Loucy (cell line): Measurements from ENCODE around the gene TMEM183A.

ENCODE experiments used
- H2AFZ ChIP-seq: fragments of 200-600 bp; sonication (generic); 2 replicates; pipeline ENCODE4 v1.6.0; 2016; ENCODE audit warnings: antibody characterized with exemption, mild to moderate bottlenecking, low read length, moderate library complexity
- H3F3A ChIP-seq: fragments of 200-600 bp; 2 replicates; pipeline ENCODE4 v1.6.0; 2016; ENCODE audit warnings: antibody characterized with exemption, low read depth, mild to moderate bottlenecking
- H3K27me3 ChIP-seq: fragments of 200-600 bp; sonication (generic); 2 replicates; pipeline ENCODE4 v1.6.1; 2014; ENCODE audit warnings: low read length, mild to moderate bottlenecking; ENCODE audit not compliant: insufficient read depth, poor library complexity, severe bottlenecking
- H3K36me3 ChIP-seq: fragments of 200-600 bp; sonication (generic); 2 replicates; pipeline ENCODE4 v1.6.1; 2016; ENCODE audit warnings: low read length; ENCODE audit not compliant: insufficient read depth
- H3K4me1 ChIP-seq: fragments of 200-600 bp; sonication (generic); 2 replicates; pipeline ENCODE4 v1.5.1; 2014; ENCODE audit warnings: low read length, mild to moderate bottlenecking; ENCODE audit not compliant: insufficient read depth, poor library complexity, severe bottlenecking
- H3K4me2 ChIP-seq: fragments of 200-600 bp; sonication (generic); 2 replicates; pipeline ENCODE4 v1.6.0; 2014; ENCODE audit warnings: antibody characterized with exemption, low read length, low read depth, mild to moderate bottlenecking; ENCODE audit not compliant: poor library complexity, severe bottlenecking
- H3K4me3 ChIP-seq: fragments of 200-600 bp; sonication (generic); 2 replicates; pipeline ENCODE4 v1.5.1; 2014; ENCODE audit warnings: low read length, mild to moderate bottlenecking, mixed read lengths; ENCODE audit not compliant: poor library complexity, severe bottlenecking
- H3K79me2 ChIP-seq: fragments of 200-600 bp; sonication (generic); 2 replicates; pipeline ENCODE4 v1.6.1; 2014; ENCODE audit warnings: low read length; ENCODE audit not compliant: insufficient read depth
- H3K9ac ChIP-seq: fragments of 200-600 bp; sonication (generic); 2 replicates; pipeline ENCODE4 v1.6.0; 2014; ENCODE audit warnings: mild to moderate bottlenecking, low read depth, low read length, moderate library complexity; ENCODE audit not compliant: poor library complexity, severe bottlenecking
- H3K9me2 ChIP-seq: fragments of 200-600 bp; sonication (generic); replicated peaks from 2 replicates; pipeline ENCODE4 v1.6.1; 2016; ENCODE audit warnings: low read depth, low read length, mixed read lengths
- H3K9me3 ChIP-seq: fragments of 200-600 bp; sonication (generic); 2 replicates; pipeline ENCODE4 v1.6.1; 2014; ENCODE audit warnings: mild to moderate bottlenecking, antibody characterized with exemption, low read length, low read depth; ENCODE audit not compliant: insufficient read depth
- H4K20me1 ChIP-seq: fragments of 200-600 bp; sonication (generic); 2 replicates; pipeline ENCODE4 v1.6.0; 2014; ENCODE audit warnings: antibody characterized with exemption, low read length, mild to moderate bottlenecking; ENCODE audit not compliant: insufficient read depth, poor library complexity, severe bottlenecking
- EZH2phosphoT487 ChIP-seq: fragments of 200-600 bp; IDR thresholded peaks from 2 replicates; pipeline ENCODE4 v1.6.1; 2018; ENCODE audit warnings: antibody characterized with exemption, mild to moderate bottlenecking, moderate library complexity, borderline replicate concordance
- TF ChIP-seq, protein P1 (sequence below): fragments of 200-600 bp; sonication (generic); conservative IDR thresholded peaks from 2 replicates; pipeline ENCODE4 v1.5.1; 2014; ENCODE audit warnings: mild to moderate bottlenecking, antibody characterized with exemption, low read length

TMEM183A gene

DNA sequence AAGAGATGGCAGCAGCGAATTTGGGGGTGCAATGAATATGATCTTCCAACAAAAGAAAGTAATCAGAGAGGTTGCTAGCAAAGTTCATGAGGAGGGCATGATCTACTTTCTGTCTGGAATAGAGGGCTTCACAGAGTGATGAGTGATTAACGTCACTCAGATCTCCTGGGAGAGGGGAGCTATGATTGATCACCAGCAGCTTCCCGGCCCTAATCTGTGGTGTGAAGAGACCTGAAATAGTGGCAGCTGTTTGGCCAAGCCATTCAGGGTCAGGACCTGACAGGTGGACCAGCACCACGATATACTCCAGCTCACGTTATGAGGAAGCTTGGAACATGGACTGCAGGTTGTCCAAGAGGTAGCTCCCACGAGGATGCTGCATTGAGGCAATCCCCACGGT, 19.9 kb upstream of the TMEM183A start:
- no peaks in the 10 kb centered on the region for H3K27me3 ChIP-seq
- no peaks in the 10 kb centered on the region for H3K9me3 ChIP-seq
- H3K4me3 ChIP-seq: no peak overlapping the region
- H3K9me2 ChIP-seq: no peaks in the 10 kb centered on the region
- H3F3A ChIP-seq: no peaks in the 10 kb centered on the region
- TF ChIP-seq, protein P1, sequence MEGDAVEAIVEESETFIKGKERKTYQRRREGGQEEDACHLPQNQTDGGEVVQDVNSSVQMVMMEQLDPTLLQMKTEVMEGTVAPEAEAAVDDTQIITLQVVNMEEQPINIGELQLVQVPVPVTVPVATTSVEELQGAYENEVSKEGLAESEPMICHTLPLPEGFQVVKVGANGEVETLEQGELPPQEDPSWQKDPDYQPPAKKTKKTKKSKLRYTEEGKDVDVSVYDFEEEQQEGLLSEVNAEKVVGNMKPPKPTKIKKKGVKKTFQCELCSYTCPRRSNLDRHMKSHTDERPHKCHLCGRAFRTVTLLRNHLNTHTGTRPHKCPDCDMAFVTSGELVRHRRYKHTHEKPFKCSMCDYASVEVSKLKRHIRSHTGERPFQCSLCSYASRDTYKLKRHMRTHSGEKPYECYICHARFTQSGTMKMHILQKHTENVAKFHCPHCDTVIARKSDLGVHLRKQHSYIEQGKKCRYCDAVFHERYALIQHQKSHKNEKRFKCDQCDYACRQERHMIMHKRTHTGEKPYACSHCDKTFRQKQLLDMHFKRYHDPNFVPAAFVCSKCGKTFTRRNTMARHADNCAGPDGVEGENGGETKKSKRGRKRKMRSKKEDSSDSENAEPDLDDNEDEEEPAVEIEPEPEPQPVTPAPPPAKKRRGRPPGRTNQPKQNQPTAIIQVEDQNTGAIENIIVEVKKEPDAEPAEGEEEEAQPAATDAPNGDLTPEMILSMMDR: no peak
- no peaks in the 10 kb centered on the region for H3K79me2 ChIP-seq
- no peak overlapping the region for H3K4me2 ChIP-seq
- no peak overlapping the region for H2AFZ ChIP-seq
- H4K20me1 ChIP-seq: no peaks in the 10 kb centered on the region
- H3K36me3 ChIP-seq: no peaks in the 10 kb centered on the region
- H3K9ac ChIP-seq: no peak overlapping the region
- no peaks in the 10 kb centered on the region for H3K4me1 ChIP-seq

DNA sequence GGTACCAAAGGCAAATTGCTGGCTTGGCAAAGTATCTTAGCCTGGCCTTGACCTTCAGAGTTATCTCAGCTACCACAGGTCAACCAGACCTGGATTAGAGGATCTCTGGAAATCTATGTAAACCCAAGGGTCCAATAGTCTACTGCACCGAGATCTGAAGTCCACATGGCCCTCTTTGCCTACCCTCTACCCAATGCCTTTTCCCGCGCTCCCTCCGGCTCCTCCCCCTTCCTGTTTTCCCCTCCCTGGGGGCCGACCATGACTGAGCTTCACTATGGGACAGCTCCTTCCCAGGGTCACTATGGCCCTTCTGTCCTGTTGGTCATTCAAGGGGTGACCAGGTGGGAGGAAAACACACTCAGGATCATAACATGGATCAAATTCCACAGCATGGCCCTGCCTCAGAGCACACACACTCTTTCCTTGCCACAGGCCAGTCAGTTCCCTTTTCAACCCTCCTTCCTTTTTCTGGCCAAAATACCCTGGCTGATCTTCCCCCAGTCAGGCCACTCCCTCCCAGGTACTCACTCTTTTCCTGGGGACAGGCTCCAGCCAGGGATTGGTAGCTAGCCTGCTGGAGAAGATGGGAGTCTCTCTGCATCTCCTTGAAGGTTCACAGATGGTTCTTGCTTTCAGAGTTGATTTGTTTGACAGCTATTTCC, 19.1 kb upstream of the TMEM183A start:
- Histone ChIP-seq H4K20me1 (no peaks in the 10 kb centered on the region), H3F3A (no peaks in the 10 kb centered on the region), H3K9me3 (no peaks in the 10 kb centered on the region), H2AFZ (no peak overlapping the region), H3K9ac (no peak overlapping the region), H3K4me3 (no peak overlapping the region), H3K4me1 (no peaks in the 10 kb centered on the region), H3K27me3 (no peaks in the 10 kb centered on the region), H3K79me2 (no peaks in the 10 kb centered on the region), H3K9me2 (no peaks in the 10 kb centered on the region), H3K4me2 (no peak overlapping the region), H3K36me3 (no peaks in the 10 kb centered on the region)
- no peak for TF ChIP-seq EZH2phosphoT487
- TF ChIP-seq, protein P1: no peak

DNA sequence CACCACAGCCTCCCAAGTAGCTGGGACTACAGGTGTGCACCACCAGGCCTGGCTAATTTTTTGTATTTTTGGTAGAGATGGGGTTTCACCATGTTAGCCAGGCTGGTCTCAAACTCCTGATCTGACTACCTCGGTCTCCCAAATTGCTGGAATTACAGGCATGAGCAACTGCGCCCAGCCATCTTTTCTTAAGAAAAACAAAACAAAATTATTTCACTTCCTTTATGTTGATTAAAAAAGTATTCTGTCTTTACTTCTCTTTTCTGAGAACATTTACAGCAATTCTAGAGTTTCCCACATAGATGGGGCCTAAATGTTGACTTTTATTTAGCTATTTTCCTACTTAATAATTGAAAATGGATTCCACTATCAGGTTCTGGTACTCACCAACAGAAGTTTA, 17.3 kb upstream of the TMEM183A start:
- H3K79me2 ChIP-seq: no peaks in the 10 kb centered on the region
- no peak for TF ChIP-seq EZH2phosphoT487
- TF ChIP-seq, protein P1: no peak
- no peak overlapping the region for H3K4me3 ChIP-seq
- no peak overlapping the region for H2AFZ ChIP-seq
- no peaks in the 10 kb centered on the region for H3K9me2 ChIP-seq
- H3K9me3 ChIP-seq: no peaks in the 10 kb centered on the region
- no peaks in the 10 kb centered on the region for H4K20me1 ChIP-seq
- no peaks in the 10 kb centered on the region for H3F3A ChIP-seq
- H3K9ac ChIP-seq: no peak overlapping the region
- peaks cover 4% of the 10 kb centered on the region for H3K4me1 ChIP-seq
- H3K27me3 ChIP-seq: no peaks in the 10 kb centered on the region
- H3K4me2 ChIP-seq: no peak overlapping the region
- H3K36me3 ChIP-seq: no peaks in the 10 kb centered on the region
